Esophagus squamous epithelium (tissue), 4 donors: ENCODE measurements around the gene PLG.
"Not testable (repeated sequence)": the region's sequence is repeated elsewhere in the genome, so short reads cannot be mapped to it uniquely, and the experiment has no call there.

Source experiments
- POLR2A ChIP-seq, 4 donors: fragments of 450-650 bp; IDR thresholded peaks; one replicate each; pipeline ENCODE4 v1.6.1; 2017; ENCODE audit warnings: antibody characterized with exemption in 4 of 4, mild to moderate bottlenecking in 4 of 4, moderate library complexity in 3 of 4
- TF ChIP-seq, protein P1 (sequence below), 6 experiments: fragments of 450-650 bp in 4 of 6; fragments of 200-600 bp in 2 of 6; sonication (generic) in 2 of 6; IDR thresholded peaks; one replicate each; pipeline ENCODE4 v1.5.1; 2016 to 2019; ENCODE audit warnings: antibody characterized with exemption in 6 of 6, mild to moderate bottlenecking in 4 of 6, moderate library complexity in 4 of 6

DNA sequence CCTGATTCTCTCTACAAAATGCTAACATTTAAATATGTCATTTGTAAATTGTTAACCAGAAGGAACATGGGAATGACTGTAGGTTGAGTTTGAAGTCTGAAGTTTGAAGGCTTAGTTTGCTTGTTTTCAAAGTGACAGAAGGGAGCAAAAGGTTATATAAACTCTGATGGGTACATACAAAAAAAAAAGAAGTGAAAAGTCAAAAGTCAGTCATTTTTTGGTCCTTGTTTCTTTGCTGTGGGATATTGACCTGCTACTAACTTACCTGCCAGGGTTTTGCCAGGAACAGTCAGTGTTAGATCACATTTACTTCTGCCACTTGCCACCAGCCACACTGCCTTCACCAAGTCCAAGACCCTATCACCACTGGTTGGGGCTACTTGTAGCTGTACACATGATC lies 6.9 kb downstream of the PLG start:
- TF ChIP-seq, protein P1, sequence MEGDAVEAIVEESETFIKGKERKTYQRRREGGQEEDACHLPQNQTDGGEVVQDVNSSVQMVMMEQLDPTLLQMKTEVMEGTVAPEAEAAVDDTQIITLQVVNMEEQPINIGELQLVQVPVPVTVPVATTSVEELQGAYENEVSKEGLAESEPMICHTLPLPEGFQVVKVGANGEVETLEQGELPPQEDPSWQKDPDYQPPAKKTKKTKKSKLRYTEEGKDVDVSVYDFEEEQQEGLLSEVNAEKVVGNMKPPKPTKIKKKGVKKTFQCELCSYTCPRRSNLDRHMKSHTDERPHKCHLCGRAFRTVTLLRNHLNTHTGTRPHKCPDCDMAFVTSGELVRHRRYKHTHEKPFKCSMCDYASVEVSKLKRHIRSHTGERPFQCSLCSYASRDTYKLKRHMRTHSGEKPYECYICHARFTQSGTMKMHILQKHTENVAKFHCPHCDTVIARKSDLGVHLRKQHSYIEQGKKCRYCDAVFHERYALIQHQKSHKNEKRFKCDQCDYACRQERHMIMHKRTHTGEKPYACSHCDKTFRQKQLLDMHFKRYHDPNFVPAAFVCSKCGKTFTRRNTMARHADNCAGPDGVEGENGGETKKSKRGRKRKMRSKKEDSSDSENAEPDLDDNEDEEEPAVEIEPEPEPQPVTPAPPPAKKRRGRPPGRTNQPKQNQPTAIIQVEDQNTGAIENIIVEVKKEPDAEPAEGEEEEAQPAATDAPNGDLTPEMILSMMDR (IDR thresholded peaks at IDR 0.05), result not testable (repeated sequence)
- not testable (repeated sequence) for TF ChIP-seq POLR2A (IDR thresholded peaks at IDR 0.05)
